Measurements from ENCODE around the gene MKX. TPM values are rescaled to one million over a fixed set of nuclear protein-coding genes. Genes with fewer than 3 reads are reported as not detected.

Gene MKX
- total RNA-seq, 2 experiments from 2014 or later, result not detected

DNA sequence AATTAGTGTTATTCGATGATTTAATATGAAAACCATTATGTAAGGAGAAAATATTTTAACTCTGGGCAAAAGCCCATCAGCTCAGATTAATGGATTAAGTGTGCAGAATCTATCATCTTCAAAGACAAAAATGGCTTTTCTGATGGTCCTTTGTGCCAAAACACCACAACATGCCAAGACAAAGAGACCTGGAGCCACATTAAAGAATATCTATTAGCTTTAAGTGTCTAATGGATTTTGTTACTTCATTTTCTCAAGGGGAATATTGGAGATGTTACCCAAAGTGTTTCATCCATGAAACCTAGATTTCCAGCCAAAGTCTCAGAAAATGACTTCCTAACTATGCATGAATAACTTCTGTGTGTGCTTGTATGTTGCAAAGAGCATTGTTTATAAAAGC is 57.3 kb downstream of the MKX start:
- no peak for TF ChIP-seq EZH2phosphoT487 (IDR thresholded peaks at IDR 0.05; ENCODE audit: borderline replicate concordance, low read depth, low read length)
- TF ChIP-seq, protein P1, sequence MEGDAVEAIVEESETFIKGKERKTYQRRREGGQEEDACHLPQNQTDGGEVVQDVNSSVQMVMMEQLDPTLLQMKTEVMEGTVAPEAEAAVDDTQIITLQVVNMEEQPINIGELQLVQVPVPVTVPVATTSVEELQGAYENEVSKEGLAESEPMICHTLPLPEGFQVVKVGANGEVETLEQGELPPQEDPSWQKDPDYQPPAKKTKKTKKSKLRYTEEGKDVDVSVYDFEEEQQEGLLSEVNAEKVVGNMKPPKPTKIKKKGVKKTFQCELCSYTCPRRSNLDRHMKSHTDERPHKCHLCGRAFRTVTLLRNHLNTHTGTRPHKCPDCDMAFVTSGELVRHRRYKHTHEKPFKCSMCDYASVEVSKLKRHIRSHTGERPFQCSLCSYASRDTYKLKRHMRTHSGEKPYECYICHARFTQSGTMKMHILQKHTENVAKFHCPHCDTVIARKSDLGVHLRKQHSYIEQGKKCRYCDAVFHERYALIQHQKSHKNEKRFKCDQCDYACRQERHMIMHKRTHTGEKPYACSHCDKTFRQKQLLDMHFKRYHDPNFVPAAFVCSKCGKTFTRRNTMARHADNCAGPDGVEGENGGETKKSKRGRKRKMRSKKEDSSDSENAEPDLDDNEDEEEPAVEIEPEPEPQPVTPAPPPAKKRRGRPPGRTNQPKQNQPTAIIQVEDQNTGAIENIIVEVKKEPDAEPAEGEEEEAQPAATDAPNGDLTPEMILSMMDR (conservative IDR thresholded peaks at IDR 0.05; ENCODE audit: low read length), result no peak
- POLR2A ChIA-PET, result interaction anchor here (0.7 kb wide), 1 partner anchor 12 kb away, joined by 3 read pairs; no protein-coding TSS in a partner anchor
- intact Hi-C loops (cut with micrococcal nuclease; ENCODE audit: unreplicated experiment), result no loop called here

DNA sequence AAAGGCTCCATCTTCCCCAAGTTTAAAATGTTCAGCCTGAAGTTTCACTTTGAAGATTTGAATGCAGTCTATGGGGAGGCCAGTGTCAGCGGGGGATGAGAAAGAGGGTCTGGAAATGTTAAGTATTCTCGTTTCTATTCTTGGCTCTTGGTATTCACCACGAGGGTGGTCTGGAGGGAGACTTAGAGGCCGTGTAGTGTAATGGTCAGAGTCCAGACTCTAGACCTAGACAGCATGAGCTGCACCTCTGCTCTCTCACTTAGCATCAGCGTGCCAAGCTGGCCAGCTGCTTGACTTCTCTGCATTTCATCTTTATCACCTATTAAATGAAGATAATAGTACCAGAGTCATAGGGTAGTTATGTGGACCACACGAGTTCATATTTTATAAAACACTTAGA is 57.9 kb downstream of the MKX start:
- H3K9me3 ChIP-seq (ENCODE audit: low read length), result no peaks in the 10 kb centered on the region
- no peak overlapping the region for H3K27ac ChIP-seq (ENCODE audit: low read depth, low read length, poor library complexity, severe bottlenecking)
- no peak overlapping the region for H3K4me2 ChIP-seq (ENCODE audit: low read length)
- CTCF ChIA-PET (ENCODE audit: unreplicated experiment), result no interaction called here
- DNase-seq (ENCODE audit: low spot score), result no peak
- H3K79me2 ChIP-seq (ENCODE audit: insufficient read depth, low read depth, low read length), result no peaks in the 10 kb centered on the region
- BruUV-seq (replicated peaks), result no TSS peak
- no peak overlapping the region for H2AFZ ChIP-seq (ENCODE audit: low read length)
- no peaks in the 10 kb centered on the region for H3K9me2 ChIP-seq (ENCODE audit: insufficient read depth, low read length)
- no peaks in the 10 kb centered on the region for H3K4me1 ChIP-seq (ENCODE audit: insufficient read depth, low read length, poor library complexity, severe bottlenecking)
- H3K36me3 ChIP-seq (ENCODE audit: insufficient read depth, low read length), result no peaks in the 10 kb centered on the region
- TF ChIP-seq, protein P1 (conservative IDR thresholded peaks at IDR 0.05; ENCODE audit: low read length), result no peak
- no peak for TF ChIP-seq EZH2phosphoT487 (IDR thresholded peaks at IDR 0.05; ENCODE audit: borderline replicate concordance, low read depth, low read length)
- intact Hi-C loops (cut with micrococcal nuclease; ENCODE audit: unreplicated experiment), result no loop called here
- no peaks in the 10 kb centered on the region for H4K20me1 ChIP-seq (ENCODE audit: insufficient read depth, low read length)
- no peak overlapping the region for H3K4me3 ChIP-seq (ENCODE audit: low read depth, low read length, poor library complexity, severe bottlenecking)
- POLR2A ChIA-PET, result interaction anchor here (0.5 to 0.7 kb wide), 2 partner anchors 12 to 23 kb away, joined by 3 read pairs; no protein-coding TSS in a partner anchor

More for the DNA sequence above, 57.3 kb downstream of the MKX start:
- Histone ChIP-seq H3K4me1 (ENCODE audit: insufficient read depth, low read length, poor library complexity, severe bottlenecking) (no peaks in the 10 kb centered on the region), H3K9me3 (ENCODE audit: low read length) (no peaks in the 10 kb centered on the region), H2AFZ (ENCODE audit: low read length) (no peak overlapping the region), H3K4me3 (ENCODE audit: low read depth, low read length, poor library complexity, severe bottlenecking) (no peak overlapping the region), H3K36me3 (ENCODE audit: insufficient read depth, low read length) (no peaks in the 10 kb centered on the region), H4K20me1 (ENCODE audit: insufficient read depth, low read length) (no peaks in the 10 kb centered on the region), H3K4me2 (ENCODE audit: low read length) (no peak overlapping the region), H3K27ac (ENCODE audit: low read depth, low read length, poor library complexity, severe bottlenecking) (no peak overlapping the region), H3K9me2 (ENCODE audit: insufficient read depth, low read length) (no peaks in the 10 kb centered on the region), H3K79me2 (ENCODE audit: insufficient read depth, low read depth, low read length) (no peaks in the 10 kb centered on the region)
- BruUV-seq (replicated peaks), result no TSS peak
- CTCF ChIA-PET (ENCODE audit: unreplicated experiment), result no interaction called here
- no peak for DNase-seq (ENCODE audit: low spot score)

DNA sequence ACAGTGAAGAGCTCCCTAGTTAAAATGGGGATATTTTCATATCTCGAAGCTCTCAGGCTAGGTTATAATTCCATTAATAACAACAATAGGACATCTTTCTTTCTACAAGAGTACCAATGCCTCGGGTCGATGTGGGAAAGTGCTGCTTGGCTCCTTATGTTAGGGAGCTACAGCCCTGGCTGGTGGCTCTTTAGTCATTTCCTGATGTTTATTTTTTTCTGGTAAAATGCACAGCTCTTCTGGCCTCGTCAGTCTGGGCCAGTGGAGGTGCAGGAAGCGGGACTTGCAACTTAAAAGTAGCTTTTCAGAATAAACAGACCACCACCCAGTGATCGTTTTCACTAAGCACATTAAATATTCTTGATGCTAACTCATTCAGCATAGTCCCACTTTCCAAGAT is 58.3 kb downstream of the MKX start:
- POLR2A ChIA-PET, result interaction anchor here (0.5 kb wide), 1 partner anchor 24 kb away, joined by 3 read pairs; no protein-coding TSS in a partner anchor
- H3K4me1 ChIP-seq (ENCODE audit: insufficient read depth, low read length, poor library complexity, severe bottlenecking), result no peaks in the 10 kb centered on the region
- intact Hi-C loops (cut with micrococcal nuclease; ENCODE audit: unreplicated experiment), result no loop called here
- DNase-seq (ENCODE audit: low spot score), result no peak
- no TSS peak for BruUV-seq (replicated peaks)
- no peak for TF ChIP-seq EZH2phosphoT487 (IDR thresholded peaks at IDR 0.05; ENCODE audit: borderline replicate concordance, low read depth, low read length)
- TF ChIP-seq, protein P1 (conservative IDR thresholded peaks at IDR 0.05; ENCODE audit: low read length), result no peak
- no peak overlapping the region for H3K4me3 ChIP-seq (ENCODE audit: low read depth, low read length, poor library complexity, severe bottlenecking)
- H2AFZ ChIP-seq (ENCODE audit: low read length), result no peak overlapping the region
- H3K4me2 ChIP-seq (ENCODE audit: low read length), result no peak overlapping the region
- no peaks in the 10 kb centered on the region for H3K9me3 ChIP-seq (ENCODE audit: low read length)
- no peaks in the 10 kb centered on the region for H3K36me3 ChIP-seq (ENCODE audit: insufficient read depth, low read length)
- CTCF ChIA-PET (ENCODE audit: unreplicated experiment), result no interaction called here
- H3K79me2 ChIP-seq (ENCODE audit: insufficient read depth, low read depth, low read length), result no peaks in the 10 kb centered on the region
- no peaks in the 10 kb centered on the region for H4K20me1 ChIP-seq (ENCODE audit: insufficient read depth, low read length)
- no peak overlapping the region for H3K27ac ChIP-seq (ENCODE audit: low read depth, low read length, poor library complexity, severe bottlenecking)
- no peaks in the 10 kb centered on the region for H3K9me2 ChIP-seq (ENCODE audit: insufficient read depth, low read length)
